Breast epithelium (tissue), 4 donors: ENCODE measurements around the gene FBXL3. TPM values are rescaled to one million over a fixed set of nuclear protein-coding genes. Genes with fewer than 3 reads are reported as not detected.

Experiments used
- DNase-seq, 2 donors: peaks; one replicate each; pipeline ENCODE4 v3.0.0-alpha.2; 2019; ENCODE audit warnings: low spot score in 2 of 2
- H3K27ac ChIP-seq, 2 donors: fragments of 200-600 bp; sonication (generic) in 1 of 2; one replicate each; pipeline ENCODE4 v1.5.1; 2016 to 2019; ENCODE audit warnings: mild to moderate bottlenecking in 1 of 2
- H3K27me3 ChIP-seq, 2 donors: fragments of 200-600 bp; sonication (generic) in 1 of 2; one replicate each; pipeline versions ENCODE4 v1.5.1 to v1.6.0; 2017 to 2019; ENCODE audit warnings: control low read depth in 1 of 2, mild to moderate bottlenecking in 1 of 2
- H3K36me3 ChIP-seq: fragments of 200-600 bp; one replicate; pipeline ENCODE4 v1.5.1; 2019
- H3K4me1 ChIP-seq, 2 donors: fragments of 200-600 bp; sonication (generic); one replicate each; pipeline ENCODE4 v1.5.1; 2016 to 2019; ENCODE audit warnings: control low read depth in 1 of 2
- H3K4me3 ChIP-seq, 3 donors: fragments of 200-600 bp; sonication (generic); 1 replicate in 2 of 3; 2 replicates in 1 of 3; pipeline ENCODE4 v1.5.1; 2016 to 2019; ENCODE audit warnings: mild to moderate bottlenecking in 3 of 3, moderate library complexity in 2 of 3
- H3K9me3 ChIP-seq, 2 donors: fragments of 200-600 bp; sonication (generic) in 1 of 2; one replicate each; pipeline ENCODE4 v1.5.1; 2016 to 2019; ENCODE audit warnings: control low read depth in 1 of 2
- POLR2A ChIP-seq: fragments of 450-650 bp; IDR thresholded peaks from one replicate; pipeline ENCODE4 v1.6.1; 2016; ENCODE audit warnings: antibody characterized with exemption, mild to moderate bottlenecking, moderate library complexity
- POLR2AphosphoS5 ChIP-seq, 3 donors: sonication (generic); formaldehyde crosslinking; IDR thresholded peaks; one replicate each; pipeline ENCODE4 v1.6.1; 2017; ENCODE audit warnings: antibody characterized with exemption in 3 of 3
- intact Hi-C: fragments of 100-400 bp; cut with DNase I; formaldehyde crosslinking; loops from one replicate; pipeline ENCODE4 v1.15.1; 2023; ENCODE audit warnings: low total_unique reads
- total RNA-seq, 3 donors: library from RNA; depleted of rRNA; stranded (reverse); fragments of >200 nt; gene quantifications; one replicate each; pipeline ENCODE4 v1.1.0, GENCODE V29; 2016
- TF ChIP-seq, protein P1 (sequence below), 3 donors: fragments of 450-650 bp; IDR thresholded peaks; one replicate each; pipeline ENCODE4 v1.5.1; 2016 to 2017; ENCODE audit warnings: antibody characterized with exemption in 3 of 3, mild to moderate bottlenecking in 3 of 3, moderate library complexity in 3 of 3

The FBXL3 gene
- 100 to 1,000 TPM; 110 to 129 (median 128) TPM for total RNA-seq

GRCh38 chr13:77026861-77027621 is at the start of gene FBXL3:
FBXL3 (minus strand) TSS chr13:77027159; CDS start chr13:77021860, 5,299 bp downstream.
- Histone ChIP-seq H3K27ac (peak within 1 kb of the TSS; percentile 99), H3K36me3 (no peaks in the 10 kb centered on the region), H3K27me3 (no peaks in the 10 kb centered on the region), H3K9me3 (no peaks in the 10 kb centered on the region), H3K4me3 (peak within 1 kb of the TSS; percentile 92 to 100 (median 97)), H3K4me1 (peaks cover 0 to 6% of the 10 kb centered on the region in 2 donors)
- peak; percentile 79 to 81 for DNase-seq
- intact Hi-C loops = loop anchor here (2.0 kb wide), 1 partner anchor 78 kb away; the partner anchor contains the start of gene ACOD1
- TF ChIP-seq, protein P1, sequence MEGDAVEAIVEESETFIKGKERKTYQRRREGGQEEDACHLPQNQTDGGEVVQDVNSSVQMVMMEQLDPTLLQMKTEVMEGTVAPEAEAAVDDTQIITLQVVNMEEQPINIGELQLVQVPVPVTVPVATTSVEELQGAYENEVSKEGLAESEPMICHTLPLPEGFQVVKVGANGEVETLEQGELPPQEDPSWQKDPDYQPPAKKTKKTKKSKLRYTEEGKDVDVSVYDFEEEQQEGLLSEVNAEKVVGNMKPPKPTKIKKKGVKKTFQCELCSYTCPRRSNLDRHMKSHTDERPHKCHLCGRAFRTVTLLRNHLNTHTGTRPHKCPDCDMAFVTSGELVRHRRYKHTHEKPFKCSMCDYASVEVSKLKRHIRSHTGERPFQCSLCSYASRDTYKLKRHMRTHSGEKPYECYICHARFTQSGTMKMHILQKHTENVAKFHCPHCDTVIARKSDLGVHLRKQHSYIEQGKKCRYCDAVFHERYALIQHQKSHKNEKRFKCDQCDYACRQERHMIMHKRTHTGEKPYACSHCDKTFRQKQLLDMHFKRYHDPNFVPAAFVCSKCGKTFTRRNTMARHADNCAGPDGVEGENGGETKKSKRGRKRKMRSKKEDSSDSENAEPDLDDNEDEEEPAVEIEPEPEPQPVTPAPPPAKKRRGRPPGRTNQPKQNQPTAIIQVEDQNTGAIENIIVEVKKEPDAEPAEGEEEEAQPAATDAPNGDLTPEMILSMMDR (IDR thresholded peaks at IDR 0.05) = no peak
- TF ChIP-seq POLR2A (no peak), POLR2AphosphoS5 (IDR thresholded peaks at IDR 0.05) (peak; percentile 69 to 89 (median 75))

DNA sequence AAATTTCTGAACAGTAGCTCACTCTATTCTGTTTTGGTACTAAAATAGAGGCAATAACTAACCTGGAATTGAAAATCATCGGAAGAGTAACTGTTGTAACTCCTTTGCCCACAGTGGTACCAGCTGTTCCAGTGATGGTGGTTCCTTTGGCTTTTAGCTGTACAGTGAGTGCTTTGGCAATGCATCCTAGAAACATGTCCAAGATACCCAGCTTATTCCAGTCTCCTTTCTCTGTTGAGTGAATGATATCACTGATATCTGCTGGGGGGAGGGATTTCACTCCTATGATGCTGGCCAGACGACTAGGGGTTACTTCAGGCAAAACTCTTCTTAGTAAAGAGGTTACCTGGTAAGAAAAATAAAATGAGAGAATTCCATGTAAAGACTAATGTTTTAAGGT is 40.6 kb upstream of the FBXL3 start:
- Histone ChIP-seq H3K27me3 (no peaks in the 10 kb centered on the region), H3K36me3 (peaks cover 18% of the 10 kb centered on the region), H3K4me1 (no peaks in the 10 kb centered on the region), H3K9me3 (no peaks in the 10 kb centered on the region), H3K27ac (no peak overlapping the region), H3K4me3 (no peak overlapping the region)
- no peak for DNase-seq
- intact Hi-C loops = no loop called here
- no peak for TF ChIP-seq POLR2AphosphoS5 (IDR thresholded peaks at IDR 0.05)
- TF ChIP-seq, protein P1 (IDR thresholded peaks at IDR 0.05) = no peak

DNA sequence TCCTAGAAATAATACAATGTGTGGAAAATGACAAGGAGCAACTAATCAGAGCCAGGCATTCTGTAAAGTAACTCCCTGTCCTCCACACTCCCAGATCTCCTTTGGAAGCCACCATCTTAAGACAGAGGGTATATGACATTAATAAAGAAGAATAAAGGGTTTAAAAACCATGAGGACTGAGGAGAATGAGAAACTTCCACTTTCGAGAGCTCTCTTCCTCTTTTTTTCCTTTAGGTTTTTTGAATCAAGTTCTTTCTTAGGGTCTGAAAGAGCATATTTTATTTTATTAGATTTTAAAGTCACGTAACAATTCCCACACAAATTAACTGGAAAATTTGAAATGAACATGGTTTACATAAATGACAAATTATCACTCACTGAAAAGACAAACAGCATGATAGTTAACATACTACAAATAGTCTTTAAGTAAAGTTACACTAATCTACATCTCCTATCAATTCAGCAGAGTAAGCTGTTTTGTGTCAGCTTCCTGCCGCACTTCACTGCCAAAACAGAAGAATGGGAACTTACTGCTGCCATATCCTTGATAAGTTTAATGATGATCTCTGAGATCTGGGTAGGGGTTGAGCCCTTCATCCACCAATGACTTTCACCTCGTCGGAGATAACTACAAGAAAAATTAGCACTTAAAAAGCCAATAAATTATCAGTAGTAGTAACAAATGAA is 38.6 kb upstream of the FBXL3 start:
- Histone ChIP-seq H3K4me1 (no peaks in the 10 kb centered on the region), H3K36me3 (peaks cover 18% of the 10 kb centered on the region), H3K9me3 (no peaks in the 10 kb centered on the region), H3K4me3 (no peak overlapping the region), H3K27ac (no peak overlapping the region), H3K27me3 (no peaks in the 10 kb centered on the region)
- no peak for DNase-seq
- TF ChIP-seq POLR2AphosphoS5 (IDR thresholded peaks at IDR 0.05) (no peak), POLR2A (no peak)
- TF ChIP-seq, protein P1 (IDR thresholded peaks at IDR 0.05) = no peak
- intact Hi-C loops = no loop called here

- DNase-seq = no peak
- no peaks in the 10 kb centered on the region for H3K9me3 ChIP-seq
- H3K4me3 ChIP-seq = no peak overlapping the region
- peaks cover 12% of the 10 kb centered on the region for H3K36me3 ChIP-seq
- H3K27ac ChIP-seq = no peak overlapping the region
- TF ChIP-seq, protein P1 (IDR thresholded peaks at IDR 0.05) = no peak
- TF ChIP-seq POLR2AphosphoS5 (IDR thresholded peaks at IDR 0.05) (no peak), POLR2A (no peak)
- H3K27me3 ChIP-seq = no peaks in the 10 kb centered on the region
- H3K4me1 ChIP-seq = no peaks in the 10 kb centered on the region
- intact Hi-C loops = loop anchor here (5.0 kb wide), 1 partner anchor 145 kb away; no protein-coding TSS in a partner anchor
Measured at GRCh38 chr13:77062097-77062496, 35.1 kb upstream of the FBXL3 start.

DNA sequence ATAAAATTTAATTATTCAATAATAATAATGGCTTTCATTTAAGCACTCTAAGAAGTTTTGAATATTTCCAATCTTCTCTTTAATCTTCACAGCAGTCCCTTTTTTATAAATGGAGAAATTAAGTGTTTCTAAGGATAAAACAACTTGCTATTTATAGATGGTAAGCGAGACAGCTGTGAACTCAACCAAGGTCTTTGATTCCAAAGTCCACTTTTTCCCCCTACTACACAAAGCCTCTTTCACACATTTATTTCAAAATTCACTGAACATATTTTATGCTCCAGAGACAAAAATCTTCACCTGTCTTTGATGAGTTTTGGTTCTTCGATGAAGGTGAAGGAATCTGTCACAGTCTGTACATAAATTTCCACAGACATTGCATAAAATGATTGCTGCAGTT is 34.4 kb upstream of the FBXL3 start:
- Histone ChIP-seq H3K27me3 (no peaks in the 10 kb centered on the region), H3K4me1 (no peaks in the 10 kb centered on the region), H3K36me3 (peaks cover 7% of the 10 kb centered on the region), H3K27ac (no peak overlapping the region), H3K9me3 (no peaks in the 10 kb centered on the region), H3K4me3 (no peak overlapping the region)
- intact Hi-C loops = loop anchor here (5.0 kb wide), 1 partner anchor 146 kb away; no protein-coding TSS in a partner anchor
- DNase-seq = no peak
- TF ChIP-seq, protein P1 (IDR thresholded peaks at IDR 0.05) = no peak
- TF ChIP-seq POLR2A (no peak), POLR2AphosphoS5 (IDR thresholded peaks at IDR 0.05) (no peak)
